DMS153 treated with DMSO at 0.1 percent for 48 hours (cell line): Measurements from ENCODE around the gene HOXA5.

Source experiments
- DNase-seq: peaks from one replicate; lab custom pipeline; 2025; ENCODE audit not compliant: unreplicated experiment; lab: John Stamatoyannopoulos, UW

HOXA5 gene

GRCh38 chr7:27122077-27122910 is 21.2 kb downstream of the HOXA5 start:
- no peak for DNase-seq

DNA sequence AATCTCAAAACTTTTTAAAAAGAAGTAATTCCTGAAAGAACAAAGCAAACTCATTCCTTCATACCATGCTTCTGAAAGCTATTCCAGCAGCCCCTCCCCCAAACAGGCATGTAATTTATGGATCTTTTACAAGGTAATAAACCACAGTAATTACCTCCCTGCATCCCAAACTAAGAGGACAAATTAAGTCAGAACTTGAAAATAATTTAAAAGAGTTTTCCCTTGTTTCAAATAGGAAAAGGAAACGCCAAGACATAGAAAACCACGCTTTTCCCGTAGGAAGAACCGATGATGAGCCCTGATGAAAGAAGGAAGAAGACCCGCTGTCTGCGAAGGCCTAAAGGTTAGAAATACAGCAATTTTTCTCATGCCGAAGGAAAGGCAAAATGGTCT is 21.8 kb downstream of the HOXA5 start:
- no peak for DNase-seq

DNA sequence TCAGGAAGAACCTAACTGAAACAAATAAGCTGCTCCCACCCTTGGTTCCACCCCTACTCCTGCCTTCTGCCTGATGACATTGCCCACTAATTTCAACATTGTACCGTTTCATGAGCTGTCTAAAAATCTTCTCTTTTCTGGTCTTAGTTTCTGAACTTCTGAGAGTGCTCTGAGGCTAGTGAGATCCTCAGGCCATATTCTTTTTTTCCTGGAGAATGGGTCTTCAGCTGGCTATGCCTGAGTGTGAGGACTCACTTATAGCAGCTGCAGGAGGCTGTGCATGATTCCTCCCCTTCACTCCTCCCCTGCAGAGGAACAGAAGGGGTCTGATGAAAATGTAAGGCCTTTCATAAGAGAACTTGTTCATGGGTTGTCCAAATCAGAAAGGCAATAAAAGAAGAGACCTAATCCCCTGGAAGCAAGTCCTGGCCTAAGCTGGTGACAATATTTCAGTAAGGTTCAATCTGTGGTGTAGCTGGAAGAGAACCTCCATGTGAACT is 24.0 kb downstream of the HOXA5 start:
- no peak for DNase-seq

DNA sequence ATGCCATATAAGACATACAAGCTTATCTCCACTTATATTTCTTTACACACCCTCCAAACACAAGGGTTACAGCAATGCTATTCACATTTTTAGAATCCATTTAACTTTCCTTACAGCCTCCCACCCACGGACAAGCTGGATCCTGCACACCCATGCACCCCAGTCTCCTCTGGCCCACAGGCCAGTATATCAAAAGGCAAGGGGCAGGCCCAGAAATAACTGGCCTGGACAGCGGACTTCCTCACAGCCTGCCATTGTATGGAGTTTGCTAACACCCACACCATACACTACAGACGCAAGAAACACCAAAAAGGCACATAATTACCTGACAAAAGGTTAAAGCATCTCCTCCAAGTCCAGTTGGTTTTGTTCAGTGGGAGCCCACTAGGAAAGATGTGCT is 24.9 kb downstream of the HOXA5 start:
- DNase-seq = no peak

DNA sequence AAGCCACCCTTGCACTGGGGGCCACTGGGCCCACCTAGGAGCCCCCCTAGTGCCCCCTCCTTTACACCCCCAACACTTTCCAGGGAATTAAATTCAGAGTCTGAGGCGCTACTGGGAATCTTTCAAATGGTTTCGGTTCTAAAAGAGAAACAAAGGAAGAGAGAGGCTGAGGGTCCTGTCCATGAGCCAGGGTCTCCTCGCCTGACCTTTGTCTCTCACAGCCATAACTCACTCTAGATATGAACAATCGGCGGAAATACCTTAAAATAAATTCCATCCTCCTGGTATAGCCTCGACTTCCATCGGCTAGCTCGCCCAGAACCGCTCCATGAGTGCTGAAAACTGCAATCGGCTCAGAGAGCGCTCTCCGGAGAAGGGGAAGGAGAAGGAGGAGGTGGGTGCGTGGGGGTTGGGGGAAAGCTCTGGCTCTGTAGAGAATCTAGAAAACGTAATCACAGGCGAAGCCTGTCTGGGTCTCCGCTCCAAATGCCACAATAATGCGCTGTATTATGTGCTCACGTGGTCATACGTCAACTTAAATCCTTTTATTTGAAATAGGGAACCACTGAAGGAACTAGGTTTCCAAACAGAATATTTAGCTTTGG is 25.5 kb downstream of the HOXA5 start:
- DNase-seq = no peak

DNA sequence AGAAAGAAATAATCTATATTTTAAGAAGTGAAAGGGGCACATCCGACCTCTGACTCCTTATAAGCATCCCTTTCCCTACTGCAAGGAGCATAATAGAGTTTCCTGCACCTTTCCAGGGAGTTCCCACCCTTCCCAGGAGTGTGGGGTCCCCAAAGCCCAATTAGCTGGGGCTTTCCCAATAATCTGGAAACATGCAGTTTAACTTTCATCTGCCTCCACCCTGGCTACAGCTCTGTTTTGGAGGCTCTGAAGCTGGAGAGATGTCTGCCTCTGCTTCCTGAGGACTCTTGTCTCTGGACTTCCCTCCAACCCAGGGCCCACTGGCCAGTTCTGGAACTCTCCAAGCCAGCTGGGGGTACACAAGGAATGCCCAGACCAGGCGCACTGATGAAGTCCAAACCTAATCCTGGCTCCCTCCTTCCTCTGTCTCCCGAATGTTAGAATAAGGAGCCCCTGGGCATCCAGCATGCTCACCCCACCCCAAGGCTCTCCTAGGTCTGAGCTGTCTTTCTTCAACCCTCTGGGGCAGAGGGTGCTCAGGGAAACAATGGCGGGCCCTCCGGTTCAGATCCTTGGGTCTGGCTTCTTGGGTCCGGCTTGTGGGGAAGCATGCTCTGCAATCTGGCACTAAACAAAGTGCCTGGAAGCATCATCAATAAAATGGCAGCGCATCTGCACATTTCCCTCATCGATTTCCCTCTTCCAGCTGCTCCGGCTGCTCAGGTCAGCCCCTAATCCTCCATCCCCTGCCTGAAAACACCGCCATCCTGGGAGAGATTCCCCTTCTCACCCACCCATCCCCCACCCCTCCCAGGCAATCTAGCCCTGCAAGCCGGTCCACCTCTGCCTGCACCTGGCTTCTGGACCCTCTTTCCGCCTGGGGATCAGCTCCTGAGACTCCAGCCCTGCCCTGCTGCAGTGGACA is 26.3 kb downstream of the HOXA5 start:
- no peak for DNase-seq

- no peak for DNase-seq
Observed at GRCh38 chr7:27116031-27116961, 27.2 kb downstream of the HOXA5 start.

DNA sequence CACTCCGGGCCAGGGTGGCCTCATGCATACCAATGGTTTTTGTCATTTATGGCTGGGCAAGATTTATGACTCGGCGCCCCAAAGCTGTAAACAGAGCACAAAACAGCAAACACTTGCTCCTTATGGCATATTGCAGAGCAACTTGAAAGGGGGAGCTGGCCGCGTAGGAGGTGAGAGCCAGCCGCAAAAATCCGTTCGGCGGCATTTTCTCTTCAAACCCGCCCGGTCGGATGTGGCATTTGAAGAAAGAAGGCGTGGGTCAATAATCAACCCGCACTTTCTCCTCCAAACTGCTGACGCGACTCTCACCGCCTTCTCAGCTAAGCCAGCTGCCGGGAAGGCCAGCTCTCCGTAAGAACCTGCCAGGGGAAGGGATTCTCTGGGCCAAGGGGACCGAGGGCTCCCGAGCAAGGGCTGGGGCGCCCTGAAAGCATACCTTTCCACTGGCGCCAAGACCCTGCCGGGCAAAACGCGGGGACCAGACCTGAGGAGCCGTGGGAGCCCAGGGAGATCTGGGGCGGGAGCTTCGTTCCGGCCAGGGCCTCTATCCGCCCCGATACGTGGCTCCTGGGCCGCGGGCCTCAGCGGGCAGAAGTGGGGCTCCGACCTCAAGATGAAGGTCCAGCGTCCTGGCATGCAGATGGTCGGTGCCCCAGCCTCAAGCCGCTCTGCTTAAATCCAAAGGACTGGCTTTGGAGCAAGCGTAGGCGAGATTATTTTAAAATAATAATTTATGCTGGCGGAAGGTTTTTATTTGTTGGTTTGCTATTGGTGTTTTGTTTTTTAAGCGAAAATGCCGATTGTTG is 28.1 kb downstream of the HOXA5 start:
- no peak for DNase-seq

GRCh38 chr7:27114881-27115220 is 28.6 kb downstream of the HOXA5 start:
- DNase-seq = no peak

DNA sequence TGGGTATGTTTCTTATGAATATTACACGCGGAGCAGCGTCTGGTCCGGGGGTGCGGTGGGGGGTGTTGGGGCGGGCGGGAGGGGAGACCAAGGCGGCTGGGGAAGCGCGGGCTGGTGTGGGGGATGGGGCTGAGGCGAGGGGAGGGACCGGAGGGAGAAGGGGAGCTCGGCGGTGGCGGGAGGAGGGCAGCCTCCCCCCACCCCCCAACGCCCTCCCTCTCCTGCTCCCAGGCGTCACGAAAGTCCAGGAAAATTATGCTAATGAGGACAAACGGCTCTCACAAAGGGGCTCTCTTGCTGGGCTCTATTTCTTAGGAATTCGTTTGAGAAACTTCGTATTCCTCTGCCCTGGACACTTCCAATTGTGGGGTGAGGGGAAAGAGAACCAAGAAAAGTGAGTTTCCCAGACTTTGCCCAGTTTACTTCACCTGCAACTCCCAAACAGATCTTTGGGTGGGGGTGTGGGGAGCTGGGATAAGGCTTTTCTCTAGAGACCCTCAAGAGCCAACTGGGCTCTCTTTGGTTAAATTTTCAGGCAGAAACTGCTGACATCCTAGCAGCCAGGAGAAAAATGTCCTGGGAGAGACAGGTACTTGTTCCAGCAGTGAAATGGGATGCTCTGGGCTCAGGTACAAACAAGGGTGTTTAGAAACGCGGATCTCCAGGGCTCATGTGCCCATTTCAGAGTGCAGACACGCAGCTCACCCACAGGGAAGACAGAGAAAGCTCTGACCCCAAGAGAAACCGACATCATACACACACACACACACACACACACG is 29.3 kb downstream of the HOXA5 start:
- no peak for DNase-seq

DNA sequence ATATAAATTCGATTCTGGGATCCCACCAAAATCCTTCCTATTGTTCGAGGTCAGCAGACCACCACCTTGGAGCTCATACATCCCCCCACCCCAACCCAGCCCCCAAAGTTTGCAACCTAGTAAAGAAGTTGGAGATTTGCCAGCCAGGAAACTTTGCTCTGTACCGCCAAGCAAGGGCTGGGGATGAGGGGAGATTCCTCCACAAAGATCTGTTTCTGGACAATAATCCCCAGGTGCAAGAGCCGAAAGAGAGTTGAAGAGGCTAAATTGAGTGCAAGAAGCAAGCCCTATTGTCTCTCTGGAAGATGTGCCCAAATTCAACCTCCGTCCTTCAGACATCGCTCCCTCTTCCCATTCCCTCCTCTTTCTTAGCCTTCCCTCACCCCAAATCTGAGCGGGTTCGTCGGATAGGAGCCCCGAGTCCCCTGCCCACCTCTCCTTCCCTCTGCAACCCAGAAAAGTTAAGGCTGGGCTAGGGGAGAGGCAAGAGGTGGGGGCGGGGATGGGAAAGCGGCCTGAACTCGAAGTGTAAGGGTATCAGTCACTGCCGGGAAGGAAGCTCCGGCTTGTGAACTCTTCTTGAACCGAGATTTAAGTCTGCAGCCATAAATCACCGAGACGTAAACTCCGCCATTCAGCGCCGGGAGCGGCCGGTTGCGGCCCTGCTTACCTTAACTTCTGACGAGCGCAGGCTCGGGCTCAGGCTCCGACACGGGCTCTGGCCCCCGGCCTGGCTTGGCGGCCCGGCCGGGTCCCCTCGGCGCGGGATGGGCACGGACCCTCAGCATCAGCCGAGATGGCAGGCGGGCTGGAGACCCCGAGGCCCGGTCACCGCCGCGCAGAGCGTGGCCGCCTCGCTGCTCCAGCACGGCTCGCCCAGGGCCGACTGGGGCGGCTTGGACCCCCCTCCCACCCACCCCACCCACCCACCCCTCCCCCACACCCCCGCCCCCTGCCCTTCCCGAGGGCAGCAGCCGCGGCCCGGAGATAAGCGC is 30.2 kb downstream of the HOXA5 start:
- no peak for DNase-seq

DNA sequence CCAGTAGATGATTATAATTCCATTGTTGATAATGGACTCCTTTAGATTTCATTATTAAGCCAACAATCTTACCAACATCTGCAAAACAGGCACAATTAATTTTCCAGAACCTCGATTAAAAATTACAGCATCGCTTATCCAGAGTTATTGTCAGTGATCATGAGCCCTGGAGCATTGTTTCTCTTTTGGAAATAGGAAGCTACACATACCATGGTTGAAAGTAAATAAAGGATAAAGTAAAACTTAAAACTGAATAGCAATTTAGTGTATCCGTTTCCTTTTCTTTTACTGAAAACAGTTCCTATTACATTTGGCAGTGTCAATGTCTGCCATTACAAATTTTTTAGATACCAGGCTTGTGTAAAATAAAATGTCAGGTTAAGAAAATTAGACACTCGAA is 31.1 kb downstream of the HOXA5 start:
- no peak for DNase-seq

- DNase-seq = no peak
Observed at GRCh38 chr7:27111751-27112277, 31.7 kb downstream of the HOXA5 start.

DNA sequence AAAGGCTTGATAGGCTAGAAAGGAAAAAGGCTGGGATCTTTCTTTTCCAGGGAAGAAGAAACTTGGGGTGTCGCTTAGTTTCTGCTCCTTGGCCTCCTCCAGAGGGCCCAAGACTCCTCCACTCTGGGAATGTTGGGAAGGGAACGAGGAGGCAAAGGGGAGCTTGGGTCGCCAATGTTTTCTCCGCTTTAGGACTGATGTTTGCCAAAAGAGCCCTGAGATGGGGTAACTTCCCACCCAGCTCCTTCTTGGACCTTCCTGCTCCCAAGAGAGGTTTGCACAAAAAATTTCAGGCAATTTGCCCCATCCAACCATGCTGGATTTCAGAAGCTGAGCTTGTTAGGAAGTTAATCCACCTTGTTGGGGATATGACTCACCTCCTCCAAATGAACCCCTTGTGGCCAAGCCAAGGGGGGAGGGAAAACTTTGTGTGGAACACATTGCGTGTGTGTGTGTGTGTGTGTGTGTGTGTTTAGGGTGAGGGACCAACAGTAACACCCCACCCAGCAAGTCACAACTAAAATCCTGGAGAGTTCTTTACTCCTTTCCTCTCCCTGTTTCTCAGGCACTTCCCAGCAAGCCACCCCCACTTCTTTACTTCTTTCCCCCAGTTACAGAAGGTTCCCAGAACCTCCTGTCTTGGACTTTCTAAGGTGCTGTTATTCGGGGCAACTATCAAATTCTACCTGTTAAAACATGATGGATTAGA is 32.3 kb downstream of the HOXA5 start:
- no peak for DNase-seq

- DNase-seq = no peak
Observed at GRCh38 chr7:27110186-27111031, 33.1 kb downstream of the HOXA5 start.
